ENCODE measurements around the gene KIF1A.

KIF1A gene

DNA sequence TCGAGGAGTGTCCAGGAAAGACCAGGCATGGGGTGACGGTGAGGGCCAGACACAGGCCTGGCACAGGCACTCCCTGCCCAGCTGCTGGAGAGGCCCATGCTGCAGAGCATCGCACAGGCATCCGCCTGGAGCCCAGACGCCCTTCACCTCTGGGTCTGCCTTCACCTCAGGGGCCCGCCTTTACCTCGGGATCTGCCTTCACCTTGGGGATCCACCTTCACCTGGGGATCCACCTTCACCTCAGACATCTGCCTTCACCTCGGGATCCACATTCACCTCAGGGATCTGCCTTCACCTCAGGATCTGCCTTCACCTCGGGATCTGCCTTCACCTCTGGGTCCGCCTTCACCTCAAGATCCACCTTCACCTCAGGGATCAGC, 7.7 kb downstream of the KIF1A start:
- Histone ChIP-seq H3K9me3 (ENCODE audit: control insufficient read depth in 5 of 5, low read length in 5 of 5) (peaks cover 4 to 20% (median 18%) of the 10 kb centered on the region in 5 donors), H3K4me3 (ENCODE audit: low read depth in 1 of 5, low read length in 5 of 5) (no peak overlapping the region), H3K27me3 (ENCODE audit: control insufficient read depth in 5 of 5, insufficient read depth in 4 of 5, low read length in 5 of 5) (peaks cover 0 to 14% (median 4%) of the 10 kb centered on the region in 5 donors), H3K4me1 (ENCODE audit: control insufficient read depth in 5 of 5, insufficient read depth in 5 of 5, low read length in 5 of 5) (no peaks in the 10 kb centered on the region), H3K36me3 (ENCODE audit: control insufficient read depth in 5 of 5, insufficient read depth in 5 of 5, low read length in 5 of 5) (no peaks in the 10 kb centered on the region), H3K9ac (ENCODE audit: low read length in 5 of 5) (no peak overlapping the region), H3K27ac (ENCODE audit: low read depth, low read length) (no peak overlapping the region)

DNA sequence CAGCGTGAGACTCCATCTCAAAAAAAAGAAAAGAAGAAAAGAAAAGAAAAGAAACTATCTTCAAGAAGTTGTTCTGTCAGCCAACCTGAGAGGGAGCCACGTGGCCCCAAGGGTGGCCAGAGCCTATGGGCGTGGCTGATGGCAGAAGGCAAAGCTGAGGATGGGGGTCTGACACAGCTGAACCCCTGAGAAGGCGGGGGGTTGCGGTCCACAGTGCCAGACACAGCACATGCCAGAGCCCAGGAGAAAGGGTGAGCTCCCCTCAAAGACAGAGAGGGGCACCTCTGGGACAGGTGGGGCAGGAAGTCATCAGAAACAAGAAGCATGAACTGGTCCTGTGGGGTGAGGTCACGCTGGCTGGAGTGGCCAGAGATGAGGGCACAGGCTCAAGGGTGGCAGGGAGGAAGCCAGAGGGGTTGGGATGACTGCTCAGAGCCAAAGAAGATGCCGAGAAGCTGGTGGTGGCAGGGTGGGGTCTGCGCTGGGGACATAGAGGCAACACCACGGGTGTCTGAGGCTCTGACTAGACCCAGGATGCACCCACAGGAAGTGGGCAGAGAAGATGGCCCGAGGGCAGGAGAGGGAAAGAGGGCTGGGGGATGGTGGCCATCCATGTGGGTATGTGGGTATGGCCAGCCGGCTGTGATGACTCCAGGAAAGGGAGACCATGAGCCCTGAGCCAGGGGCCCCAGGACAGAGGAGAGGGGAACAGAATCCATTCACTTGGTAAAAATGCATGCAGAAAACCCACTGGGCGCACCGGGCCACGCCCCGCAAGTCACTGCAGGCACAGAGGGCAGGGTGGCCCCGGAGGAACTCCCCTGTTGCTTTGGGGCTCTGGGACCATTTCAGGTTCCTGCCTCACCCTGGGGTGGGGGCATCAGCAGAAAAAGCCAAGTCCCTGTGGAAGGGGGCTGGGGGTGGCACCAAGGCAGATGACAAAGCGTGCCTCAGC, 8.4 kb downstream of the KIF1A start:
- Histone ChIP-seq H3K4me1 (ENCODE audit: control insufficient read depth in 5 of 5, insufficient read depth in 5 of 5, low read length in 5 of 5) (no peaks in the 10 kb centered on the region), H3K27me3 (ENCODE audit: control insufficient read depth in 5 of 5, insufficient read depth in 4 of 5, low read length in 5 of 5) (peaks cover 0 to 8% (median 0%) of the 10 kb centered on the region in 5 donors), H3K27ac (ENCODE audit: low read depth, low read length) (no peak overlapping the region), H3K4me3 (ENCODE audit: low read depth in 1 of 5, low read length in 5 of 5) (no peak overlapping the region), H3K36me3 (ENCODE audit: control insufficient read depth in 5 of 5, insufficient read depth in 5 of 5, low read length in 5 of 5) (no peaks in the 10 kb centered on the region), H3K9ac (ENCODE audit: low read length in 5 of 5) (no peak overlapping the region), H3K9me3 (ENCODE audit: control insufficient read depth in 5 of 5, low read length in 5 of 5) (peaks cover 4 to 20% (median 18%) of the 10 kb centered on the region in 5 donors)

DNA sequence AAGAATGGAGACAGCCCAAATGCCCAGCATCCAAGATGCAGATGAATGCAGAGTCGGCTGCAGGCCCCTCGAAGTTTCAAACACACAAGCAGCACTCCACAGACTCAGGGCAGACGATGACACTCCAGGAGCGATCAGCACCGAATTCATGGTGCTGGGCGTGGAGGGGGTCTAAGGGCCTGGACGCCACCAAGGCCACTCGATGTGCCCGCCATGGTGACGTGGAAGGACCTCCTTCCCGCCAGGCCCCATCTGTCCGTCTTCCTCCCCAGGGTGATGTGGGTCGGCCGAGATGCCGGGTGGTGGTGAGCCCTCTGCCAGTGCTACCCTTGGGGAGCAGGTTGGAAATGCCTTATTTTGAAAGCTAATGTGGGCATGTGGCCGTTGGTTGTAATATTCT, 9.4 kb downstream of the KIF1A start:
- no peaks in the 10 kb centered on the region for H3K36me3 ChIP-seq (ENCODE audit: control insufficient read depth in 5 of 5, insufficient read depth in 5 of 5, low read length in 5 of 5)

DNA sequence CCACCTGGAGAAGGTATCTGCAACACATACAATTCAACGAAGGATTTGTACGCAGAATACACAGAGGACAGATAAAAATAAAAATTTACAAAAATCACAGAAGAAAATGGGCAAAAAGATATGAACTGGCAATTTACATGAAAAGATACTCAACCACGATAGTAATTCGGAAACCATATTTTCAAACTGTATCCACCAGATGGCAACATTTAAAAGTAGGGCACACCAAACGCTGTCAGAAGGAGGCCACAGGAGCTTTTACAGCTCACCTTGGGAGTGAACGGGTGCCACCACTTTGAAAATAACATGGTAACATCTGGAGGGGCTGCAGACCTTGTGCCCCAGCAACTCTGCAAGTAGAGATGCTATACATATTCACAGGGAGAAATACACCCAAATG, 9.8 kb downstream of the KIF1A start:
- Histone ChIP-seq H3K36me3 (ENCODE audit: control insufficient read depth in 5 of 5, insufficient read depth in 5 of 5, low read length in 5 of 5) (no peaks in the 10 kb centered on the region), H3K9ac (ENCODE audit: low read length in 5 of 5) (no peak overlapping the region), H3K4me1 (ENCODE audit: control insufficient read depth in 5 of 5, insufficient read depth in 5 of 5, low read length in 5 of 5) (no peaks in the 10 kb centered on the region), H3K27ac (ENCODE audit: low read depth, low read length) (no peak overlapping the region), H3K4me3 (ENCODE audit: low read depth in 1 of 5, low read length in 5 of 5) (no peak overlapping the region), H3K27me3 (ENCODE audit: control insufficient read depth in 5 of 5, insufficient read depth in 4 of 5, low read length in 5 of 5) (peaks cover 0 to 10% (median 0%) of the 10 kb centered on the region in 5 donors), H3K9me3 (ENCODE audit: control insufficient read depth in 5 of 5, low read length in 5 of 5) (peaks cover 4 to 24% (median 18%) of the 10 kb centered on the region in 5 donors)

More for the DNA sequence above, 9.4 kb downstream of the KIF1A start:
- no peak overlapping the region for H3K9ac ChIP-seq (ENCODE audit: low read length in 5 of 5)
- no peak overlapping the region for H3K4me3 ChIP-seq (ENCODE audit: low read depth in 1 of 5, low read length in 5 of 5)
- H3K9me3 ChIP-seq (ENCODE audit: control insufficient read depth in 5 of 5, low read length in 5 of 5): peaks cover 4 to 24% (median 19%) of the 10 kb centered on the region in 5 donors
- H3K4me1 ChIP-seq (ENCODE audit: control insufficient read depth in 5 of 5, insufficient read depth in 5 of 5, low read length in 5 of 5): no peaks in the 10 kb centered on the region
- H3K27ac ChIP-seq (ENCODE audit: low read depth, low read length): no peak overlapping the region
- H3K27me3 ChIP-seq (ENCODE audit: control insufficient read depth in 5 of 5, insufficient read depth in 4 of 5, low read length in 5 of 5): peaks cover 0 to 10% (median 0%) of the 10 kb centered on the region in 5 donors

DNA sequence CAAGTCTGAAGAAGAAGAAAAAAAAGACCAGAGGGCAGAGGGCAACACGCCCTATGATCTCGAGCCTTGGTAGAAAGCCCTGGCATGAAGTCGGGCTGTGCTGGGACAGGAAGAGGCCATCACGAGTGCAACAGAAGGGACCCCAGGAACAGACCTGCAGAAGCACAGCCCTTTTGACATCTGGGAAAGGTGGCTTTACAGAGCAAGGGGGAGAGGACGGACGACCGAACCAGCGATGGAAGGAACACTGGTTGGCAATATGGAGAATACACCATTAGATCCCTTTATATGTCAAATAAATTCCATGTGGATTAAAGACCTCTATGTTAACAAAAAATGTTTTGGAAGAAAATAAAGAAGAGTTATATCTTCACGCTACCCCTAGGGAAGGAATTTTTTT, 10.7 kb downstream of the KIF1A start:
- peaks cover 2 to 21% (median 10%) of the 10 kb centered on the region in 5 donors for H3K9me3 ChIP-seq (ENCODE audit: control insufficient read depth in 5 of 5, low read length in 5 of 5)
- no peaks in the 10 kb centered on the region for H3K36me3 ChIP-seq (ENCODE audit: control insufficient read depth in 5 of 5, insufficient read depth in 5 of 5, low read length in 5 of 5)
- no peak overlapping the region for H3K4me3 ChIP-seq (ENCODE audit: low read depth in 1 of 5, low read length in 5 of 5)
- H3K27me3 ChIP-seq (ENCODE audit: control insufficient read depth in 5 of 5, insufficient read depth in 4 of 5, low read length in 5 of 5): peaks cover 0 to 10% (median 0%) of the 10 kb centered on the region in 5 donors
- H3K27ac ChIP-seq (ENCODE audit: low read depth, low read length): no peak overlapping the region
- H3K4me1 ChIP-seq (ENCODE audit: control insufficient read depth in 5 of 5, insufficient read depth in 5 of 5, low read length in 5 of 5): no peaks in the 10 kb centered on the region
- no peak overlapping the region for H3K9ac ChIP-seq (ENCODE audit: low read length in 5 of 5)

DNA sequence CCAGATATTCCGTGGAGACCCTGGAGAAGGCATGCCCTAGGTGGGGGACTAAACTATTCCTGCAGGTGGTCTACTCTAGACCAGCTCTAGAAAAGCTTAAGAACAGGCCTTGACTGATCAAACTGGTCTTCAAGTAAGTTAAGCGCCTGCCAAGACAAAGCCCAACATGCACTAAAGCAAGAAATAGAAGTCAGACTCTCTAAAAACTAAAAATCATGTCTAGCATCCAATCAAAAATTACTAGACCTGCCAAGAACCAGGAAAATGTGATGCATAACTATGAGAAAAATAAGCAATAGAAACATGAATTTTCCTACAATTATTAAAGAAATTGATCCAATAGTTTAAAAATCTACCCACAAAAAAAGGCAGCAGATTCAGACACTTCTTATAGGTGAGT, 13.6 kb downstream of the KIF1A start:
- H3K9me3 ChIP-seq (ENCODE audit: control insufficient read depth in 5 of 5, low read length in 5 of 5): peaks cover 0 to 7% (median 0%) of the 10 kb centered on the region in 5 donors
- H3K9ac ChIP-seq (ENCODE audit: low read length in 5 of 5): no peak overlapping the region
- no peak overlapping the region for H3K27ac ChIP-seq (ENCODE audit: low read depth, low read length)
- H3K4me3 ChIP-seq (ENCODE audit: low read depth in 1 of 5, low read length in 5 of 5): no peak overlapping the region
- peaks cover 0 to 11% (median 3%) of the 10 kb centered on the region in 5 donors for H3K27me3 ChIP-seq (ENCODE audit: control insufficient read depth in 5 of 5, insufficient read depth in 4 of 5, low read length in 5 of 5)
- H3K36me3 ChIP-seq (ENCODE audit: control insufficient read depth in 5 of 5, insufficient read depth in 5 of 5, low read length in 5 of 5): no peaks in the 10 kb centered on the region
- no peaks in the 10 kb centered on the region for H3K4me1 ChIP-seq (ENCODE audit: control insufficient read depth in 5 of 5, insufficient read depth in 5 of 5, low read length in 5 of 5)

DNA sequence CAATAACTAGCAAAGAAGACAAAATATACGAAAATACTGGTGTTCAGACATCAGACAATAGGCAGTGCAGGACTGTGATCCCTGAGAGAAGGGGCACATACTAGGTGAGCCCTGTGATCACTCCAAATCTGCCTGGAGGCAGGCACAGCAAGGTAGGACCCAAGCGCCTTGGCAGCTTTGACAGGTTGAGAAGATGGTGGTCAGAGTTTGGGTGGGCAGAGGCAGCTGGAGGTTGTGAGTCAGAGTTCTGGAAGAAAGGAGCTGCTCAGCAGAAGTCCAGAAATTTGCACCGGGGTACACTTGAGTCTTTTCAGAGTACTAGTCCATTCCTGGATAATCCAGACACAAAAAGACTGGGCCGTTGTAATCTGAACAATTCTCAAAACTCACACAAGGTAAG, 14.0 kb downstream of the KIF1A start:
- H3K4me3 ChIP-seq (ENCODE audit: low read depth in 1 of 5, low read length in 5 of 5): no peak overlapping the region
- H3K4me1 ChIP-seq (ENCODE audit: control insufficient read depth in 5 of 5, insufficient read depth in 5 of 5, low read length in 5 of 5): no peaks in the 10 kb centered on the region
- peaks cover 0 to 12% (median 3%) of the 10 kb centered on the region in 5 donors for H3K27me3 ChIP-seq (ENCODE audit: control insufficient read depth in 5 of 5, insufficient read depth in 4 of 5, low read length in 5 of 5)
- H3K27ac ChIP-seq (ENCODE audit: low read depth, low read length): no peak overlapping the region
- H3K9ac ChIP-seq (ENCODE audit: low read length in 5 of 5): no peak overlapping the region
- no peaks in the 10 kb centered on the region for H3K36me3 ChIP-seq (ENCODE audit: control insufficient read depth in 5 of 5, insufficient read depth in 5 of 5, low read length in 5 of 5)
- H3K9me3 ChIP-seq (ENCODE audit: control insufficient read depth in 5 of 5, low read length in 5 of 5): peaks cover 0 to 7% (median 0%) of the 10 kb centered on the region in 5 donors

DNA sequence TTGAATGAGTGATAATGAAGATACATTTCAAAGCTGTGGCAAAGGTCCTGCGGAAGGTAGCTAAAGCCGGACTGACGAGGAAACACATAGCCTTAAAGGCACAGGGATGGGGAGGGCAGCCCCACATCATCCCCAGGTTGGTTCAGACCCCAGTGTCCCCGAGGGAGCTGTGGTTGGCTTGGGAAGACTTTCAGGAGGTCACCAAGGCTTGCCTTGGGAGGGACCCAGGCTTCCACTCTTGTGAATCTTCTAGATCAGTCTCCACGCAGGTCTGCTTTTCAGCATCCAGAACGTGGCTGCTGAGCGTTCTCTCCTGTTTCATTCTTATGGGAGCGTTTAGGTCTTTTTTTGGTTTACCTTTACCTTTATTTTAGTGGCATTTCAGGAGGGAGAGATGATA, 16.8 kb downstream of the KIF1A start:
- peaks cover 2 to 18% (median 11%) of the 10 kb centered on the region in 5 donors for H3K27me3 ChIP-seq (ENCODE audit: control insufficient read depth in 5 of 5, insufficient read depth in 4 of 5, low read length in 5 of 5)
- H3K9ac ChIP-seq (ENCODE audit: low read length in 5 of 5): no peak overlapping the region
- no peak overlapping the region for H3K4me3 ChIP-seq (ENCODE audit: low read depth in 1 of 5, low read length in 5 of 5)
- peaks cover 0 to 23% (median 20%) of the 10 kb centered on the region in 5 donors for H3K4me1 ChIP-seq (ENCODE audit: control insufficient read depth in 5 of 5, insufficient read depth in 5 of 5, low read length in 5 of 5)
- H3K36me3 ChIP-seq (ENCODE audit: control insufficient read depth in 5 of 5, insufficient read depth in 5 of 5, low read length in 5 of 5): no peaks in the 10 kb centered on the region
- no peak overlapping the region for H3K27ac ChIP-seq (ENCODE audit: low read depth, low read length)
- H3K9me3 ChIP-seq (ENCODE audit: control insufficient read depth in 5 of 5, low read length in 5 of 5): peaks cover 0 to 7% (median 0%) of the 10 kb centered on the region in 5 donors

DNA sequence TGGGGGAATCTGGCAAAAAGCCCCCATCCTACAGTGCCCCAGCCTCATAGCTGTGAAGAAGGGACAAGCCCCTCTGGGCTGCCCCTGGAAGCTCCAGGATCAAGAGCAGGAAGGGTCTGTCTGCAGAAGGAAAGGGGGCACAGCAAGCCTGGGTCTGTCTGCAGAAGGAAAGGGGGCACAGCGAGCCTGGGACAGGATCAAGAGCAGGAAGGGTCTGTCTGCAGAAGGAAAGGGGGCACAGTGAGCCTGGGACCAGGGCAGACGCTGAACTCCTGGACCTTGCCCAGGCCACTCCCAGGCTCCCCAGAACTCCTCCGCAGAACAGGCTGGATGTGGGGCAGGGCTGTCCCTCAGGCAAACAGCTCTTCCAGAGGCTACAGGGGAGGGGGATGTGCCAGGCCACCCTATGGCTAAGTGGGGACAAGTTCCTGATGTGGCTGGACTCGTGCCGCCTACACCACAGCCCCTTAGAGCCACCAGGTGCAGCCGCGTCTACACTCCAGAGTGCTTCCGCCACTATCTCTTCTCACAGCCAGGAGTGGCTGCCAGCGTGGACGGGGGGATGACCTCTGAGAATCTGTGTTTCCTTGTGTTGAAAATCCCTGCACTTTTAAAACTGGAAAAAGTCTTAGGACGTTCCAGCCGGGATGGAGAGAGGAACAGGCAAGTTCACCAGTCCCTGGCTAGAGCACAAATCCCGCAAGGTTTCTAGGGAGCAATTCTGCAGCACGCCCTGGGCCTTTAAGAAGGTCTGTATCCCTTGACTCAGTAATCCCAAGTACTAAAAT, 20.8 kb downstream of the KIF1A start:
- no peaks in the 10 kb centered on the region for H3K36me3 ChIP-seq (ENCODE audit: control insufficient read depth in 5 of 5, insufficient read depth in 5 of 5, low read length in 5 of 5)
- H3K9me3 ChIP-seq (ENCODE audit: control insufficient read depth in 5 of 5, low read length in 5 of 5): peaks cover 0 to 5% (median 0%) of the 10 kb centered on the region in 5 donors
- no peak overlapping the region for H3K4me3 ChIP-seq (ENCODE audit: low read depth in 1 of 5, low read length in 5 of 5)
- H3K9ac ChIP-seq (ENCODE audit: low read length in 5 of 5): no peak overlapping the region
- peaks cover 0 to 25% (median 20%) of the 10 kb centered on the region in 5 donors for H3K4me1 ChIP-seq (ENCODE audit: control insufficient read depth in 5 of 5, insufficient read depth in 5 of 5, low read length in 5 of 5)
- H3K27ac ChIP-seq (ENCODE audit: low read depth, low read length): no peak overlapping the region
- H3K27me3 ChIP-seq (ENCODE audit: control insufficient read depth in 5 of 5, insufficient read depth in 4 of 5, low read length in 5 of 5): peaks cover 2 to 40% (median 14%) of the 10 kb centered on the region in 5 donors

Measured in subcutaneous abdominal adipose tissue (tissue), 5 donors.